T47D (cell line): ENCODE data around the gene MON2.
"Not testable (repeated sequence)": the region's sequence is repeated elsewhere in the genome, so short reads cannot be mapped to it uniquely, and the experiment has no call there.

Source experiments
- DNase-seq, 2 experiments: peaks; one replicate each; pipeline versions ENCODE4 v3.0.0 to v3.0.0-alpha.2; 2011 to 2012; ENCODE audit warnings: low read depth in 1 of 2, low spot score in 1 of 2
- JUND ChIP-seq: IDR thresholded peaks from 2 replicates; pipeline ENCODE4 v1.6.1; 2012; ENCODE audit warnings: low read depth
- in situ Hi-C: cut with HindIII; loops from 2 replicates; pipeline ENCODE4 v1.10.0; 2016; ENCODE audit warnings: low sequenced_read_pairs, low pct_unique_long_range_greater_than_20kb

Gene MON2

GRCh38 chr12:62459976-62460375, 6.7 kb upstream of the MON2 start:
- TF ChIP-seq JUND = no peak
- in situ Hi-C loops = no loop called here
- no peak for DNase-seq

- DNase-seq, in situ Hi-C loops: not testable (repeated sequence)
Observed at GRCh38 chr12:62461171-62461837, 5.3 kb upstream of the MON2 start.

GRCh38 chr12:62463252-62463651, 3.4 kb upstream of the MON2 start:
- in situ Hi-C loops, DNase-seq: not testable (repeated sequence)

GRCh38 chr12:62466018-62466593, 520 bp upstream of the MON2 start:
- TF ChIP-seq JUND = no peak
- in situ Hi-C loops = no loop called here
- peak; percentile 68 to 70 for DNase-seq

GRCh38 chr12:62468397-62468796, 1.8 kb downstream of the MON2 start:
- DNase-seq = no peak

GRCh38 chr12:62468935-62469334, 2.3 kb downstream of the MON2 start:
- no peak for TF ChIP-seq JUND
- DNase-seq = no peak
- in situ Hi-C loops = no loop called here

More at GRCh38 chr12:62468397-62468796, 1.8 kb downstream of the MON2 start:
- TF ChIP-seq JUND = no peak
- in situ Hi-C loops = no loop called here

GRCh38 chr12:62469704-62470103, 3.1 kb downstream of the MON2 start:
- TF ChIP-seq JUND = no peak
- no peak for DNase-seq
- in situ Hi-C loops = no loop called here

GRCh38 chr12:62471734-62472133, 5.1 kb downstream of the MON2 start:
- TF ChIP-seq JUND = no peak
- no peak for DNase-seq
- in situ Hi-C loops = no loop called here

GRCh38 chr12:62472472-62472871, 5.8 kb downstream of the MON2 start:
- in situ Hi-C loops = no loop called here
- TF ChIP-seq JUND = no peak
- peak in 1 of 2 experiments; percentile 25 for DNase-seq

- no peak for TF ChIP-seq JUND
- no peak for DNase-seq
- in situ Hi-C loops = no loop called here
Observed at GRCh38 chr12:62481843-62482540, 15.4 kb downstream of the MON2 start.

- in situ Hi-C loops = no loop called here
- no peak for TF ChIP-seq JUND
- DNase-seq = no peak
Observed at GRCh38 chr12:62482769-62483168, 16.1 kb downstream of the MON2 start.

GRCh38 chr12:62484233-62484632, 17.6 kb downstream of the MON2 start:
- no peak for TF ChIP-seq JUND
- no peak for DNase-seq
- in situ Hi-C loops = no loop called here

GRCh38 chr12:62505786-62506185, 39.2 kb downstream of the MON2 start:
- TF ChIP-seq JUND = no peak
- in situ Hi-C loops = no loop called here
- DNase-seq = peak in 1 of 2 experiments; percentile 38

- TF ChIP-seq JUND = no peak
- in situ Hi-C loops = no loop called here
- DNase-seq = no peak
Observed at GRCh38 chr12:62512901-62513300, 46.3 kb downstream of the MON2 start.

- in situ Hi-C loops, DNase-seq: not testable (repeated sequence)
Observed at GRCh38 chr12:62514080-62514479, 47.5 kb downstream of the MON2 start.
